GM18499 (cell line): ENCODE data around the gene TMEM128.

Source experiments
- ATAC-seq: cut with Tn5 transposase; IDR thresholded peaks from one replicate; pipeline ENCODE4 v1.9.1; 2021; ENCODE audit warnings: moderate number of reproducible peaks; ENCODE audit not compliant: insufficient read depth, unreplicated experiment

The TMEM128 gene, protein sequence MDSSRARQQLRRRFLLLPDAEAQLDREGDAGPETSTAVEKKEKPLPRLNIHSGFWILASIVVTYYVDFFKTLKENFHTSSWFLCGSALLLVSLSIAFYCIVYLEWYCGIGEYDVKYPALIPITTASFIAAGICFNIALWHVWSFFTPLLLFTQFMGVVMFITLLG

DNA sequence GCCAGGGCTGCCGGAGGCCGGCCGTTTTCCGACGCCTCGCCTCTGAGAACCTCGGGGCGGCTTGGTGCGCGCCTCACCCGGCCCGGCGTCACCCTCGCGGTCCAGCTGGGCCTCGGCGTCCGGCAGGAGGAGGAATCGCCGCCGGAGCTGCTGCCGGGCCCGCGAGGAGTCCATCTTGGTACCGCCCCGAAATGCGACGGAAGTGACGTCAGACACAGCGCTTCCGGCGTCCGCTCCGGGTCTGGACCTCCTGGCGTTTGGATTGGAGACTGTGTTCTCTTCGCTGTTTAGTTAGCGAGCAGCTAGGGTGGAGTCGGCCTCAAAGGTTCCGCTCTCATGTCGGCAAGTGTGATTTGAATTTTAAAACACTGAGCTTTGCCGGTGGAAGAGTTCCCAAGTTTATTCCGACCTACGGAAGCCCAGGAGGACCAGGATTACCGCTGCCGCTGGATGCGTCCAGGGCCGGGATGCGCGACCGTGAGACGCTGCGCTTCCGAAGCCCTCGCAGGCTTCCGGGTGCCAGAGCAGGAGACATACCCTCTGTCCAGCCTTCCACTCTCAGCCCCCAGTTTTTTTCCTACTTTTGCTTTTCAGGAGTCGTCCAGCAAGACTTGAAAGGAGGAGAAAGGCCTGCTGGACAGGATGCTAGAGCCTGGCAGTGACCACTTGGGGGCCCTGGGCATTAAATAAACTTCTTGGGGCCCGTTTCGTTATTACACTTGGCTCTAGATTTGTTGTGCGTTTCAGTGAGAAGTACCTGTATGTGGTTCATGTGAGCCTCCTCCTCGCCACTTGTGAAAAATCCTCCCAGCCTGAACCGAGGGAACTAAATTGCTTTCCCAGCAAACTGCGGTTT lies at the start of gene TMEM128:
TMEM128 (minus strand) TSS at position 195 of the 856 bp plus-strand sequence; CDS start at position 174, 21 bp downstream.
- peak; percentile 78 for ATAC-seq

GRCh38 chr4:4296283-4296846 lies 48.3 kb upstream of the TMEM128 start:
- no peak for ATAC-seq

- ATAC-seq: no peak
These were observed 45.3 kb upstream of the TMEM128 start for GRCh38 chr4:4293279-4293678.

- peak; percentile 75 for ATAC-seq
These were observed 42.2 kb upstream of the TMEM128 start, which contains the start of the genes LYAR and ZBTB49 for GRCh38 chr4:4289941-4290850. Gene LYAR (minus strand): TSS chr4:4290154. CDS start chr4:4283742, 6,412 bp downstream. Gene ZBTB49 (plus strand): TSS chr4:4290251. CDS start chr4:4299946, 9,695 bp downstream.

- ATAC-seq: peak; percentile 11
These were observed 41.5 kb upstream of the TMEM128 start for GRCh38 chr4:4289597-4289940.

GRCh38 chr4:4289055-4289454 lies 41.0 kb upstream of the TMEM128 start:
- no peak for ATAC-seq

DNA sequence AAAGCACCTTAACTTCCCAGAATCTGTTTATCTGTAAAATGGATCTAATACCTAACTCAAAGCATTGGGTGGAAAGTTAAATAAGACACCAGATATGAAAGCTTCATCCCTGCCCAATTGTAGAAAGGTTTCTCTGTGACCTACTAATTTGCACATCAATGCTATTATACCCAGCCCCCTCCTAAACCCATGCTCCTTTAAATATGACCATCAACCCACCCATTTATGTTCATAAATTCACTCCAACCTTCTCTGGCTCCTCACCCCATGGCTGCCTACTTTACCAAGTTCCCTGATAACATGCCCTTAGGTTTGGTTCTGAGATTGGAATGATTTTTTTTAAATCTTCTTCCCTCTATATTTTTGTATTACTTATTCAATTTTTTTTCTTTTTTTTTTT lies 40.1 kb upstream of the TMEM128 start:
- ATAC-seq: no peak

DNA sequence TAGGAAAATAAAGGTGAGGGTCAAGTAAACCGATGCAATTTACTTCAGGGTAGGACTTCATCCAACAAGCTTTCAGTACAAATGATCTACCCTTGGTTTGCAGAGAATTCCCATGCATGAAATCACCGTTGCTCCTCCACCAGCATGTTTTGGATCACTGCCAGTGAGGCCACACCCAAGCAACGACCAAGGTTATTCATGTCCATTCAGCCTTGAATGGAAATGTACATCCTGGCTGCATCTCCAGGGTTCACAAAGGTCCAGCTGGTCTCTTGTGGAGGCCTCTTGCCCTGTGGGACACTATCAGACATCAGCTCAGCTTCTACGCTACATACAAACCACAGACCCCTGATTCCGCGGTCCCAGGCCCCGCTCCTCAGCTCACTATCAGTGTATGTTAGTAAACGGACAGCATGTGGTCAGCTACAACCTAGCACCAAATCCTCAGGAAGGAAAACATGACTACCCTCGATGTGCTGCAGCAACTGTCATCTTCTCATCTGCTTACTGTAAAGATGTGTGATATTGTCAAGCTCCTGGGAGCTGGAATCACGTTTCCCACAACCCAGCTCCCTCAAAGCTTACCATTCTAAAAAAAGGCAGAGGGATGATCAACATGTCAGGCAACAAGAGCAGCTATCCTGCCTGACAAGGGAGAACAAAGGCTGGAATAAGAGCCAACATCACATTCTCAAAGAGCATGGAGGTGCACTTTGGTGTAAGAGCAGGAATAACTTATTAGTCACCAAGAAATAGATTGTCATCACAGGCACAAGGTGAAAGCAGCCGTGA lies 37.0 kb upstream of the TMEM128 start:
- ATAC-seq: no peak

GRCh38 chr4:4281787-4282186 lies 33.8 kb upstream of the TMEM128 start:
- no peak for ATAC-seq

DNA sequence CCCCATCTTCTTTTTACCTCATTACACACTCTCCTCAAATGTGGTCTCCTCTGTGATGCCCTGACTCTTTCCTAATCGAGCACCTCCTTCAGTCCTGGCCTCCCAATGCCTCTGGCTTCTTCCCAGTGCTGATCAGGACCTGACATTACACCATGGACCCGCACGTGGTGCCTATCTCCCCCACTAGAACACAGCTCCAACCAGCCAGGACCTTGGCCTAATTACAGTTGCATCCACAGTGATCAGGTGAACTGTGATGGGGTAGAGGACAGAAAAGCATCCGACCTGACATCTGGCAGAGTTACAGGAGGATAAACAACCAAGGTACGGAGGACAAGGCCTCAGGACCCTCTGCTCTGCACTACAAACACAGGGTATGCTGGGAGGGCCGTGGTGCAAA lies 29.5 kb upstream of the TMEM128 start:
- ATAC-seq: no peak

DNA sequence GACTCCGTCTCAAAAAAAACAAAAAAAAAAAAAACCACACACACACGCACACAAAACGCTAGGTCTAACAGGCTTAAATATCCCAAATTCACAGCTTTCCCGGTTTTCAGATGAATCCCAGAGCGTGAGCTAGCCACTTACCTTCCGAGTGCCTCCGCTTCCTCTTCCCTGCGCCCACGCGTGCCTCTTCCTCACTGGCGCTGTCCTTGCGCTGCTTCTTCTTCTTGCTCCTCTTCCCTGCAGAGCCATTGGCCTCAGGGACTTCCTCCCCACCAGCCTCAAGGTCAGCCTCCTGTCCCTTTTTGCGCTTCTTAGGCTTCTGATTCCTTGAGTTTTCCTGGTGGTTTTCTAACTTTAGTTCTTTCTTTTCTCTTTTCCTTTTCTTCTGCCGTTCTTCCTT lies 26.2 kb upstream of the TMEM128 start:
- no peak for ATAC-seq

DNA sequence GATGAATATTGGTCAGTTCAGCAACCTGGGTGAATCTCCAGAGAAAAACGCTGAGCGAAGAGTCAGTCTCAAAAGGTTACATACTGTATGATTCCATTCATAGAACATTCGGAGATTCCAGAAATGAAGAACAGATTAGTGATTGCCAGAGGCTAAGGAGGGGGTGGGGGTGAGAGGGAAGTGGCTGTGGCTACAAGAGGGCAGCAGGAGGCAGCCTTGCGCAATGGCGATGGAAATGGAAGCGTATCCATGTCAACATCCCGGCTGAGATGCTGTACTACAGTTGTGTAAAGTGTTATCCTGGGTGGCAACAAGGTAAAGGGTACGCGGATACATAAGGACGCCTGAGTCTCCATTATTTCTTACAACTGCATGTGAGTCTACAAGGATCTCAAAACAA lies 23.9 kb upstream of the TMEM128 start:
- ATAC-seq: no peak

GRCh38 chr4:4270529-4270928 lies 22.5 kb upstream of the TMEM128 start:
- ATAC-seq: no peak

DNA sequence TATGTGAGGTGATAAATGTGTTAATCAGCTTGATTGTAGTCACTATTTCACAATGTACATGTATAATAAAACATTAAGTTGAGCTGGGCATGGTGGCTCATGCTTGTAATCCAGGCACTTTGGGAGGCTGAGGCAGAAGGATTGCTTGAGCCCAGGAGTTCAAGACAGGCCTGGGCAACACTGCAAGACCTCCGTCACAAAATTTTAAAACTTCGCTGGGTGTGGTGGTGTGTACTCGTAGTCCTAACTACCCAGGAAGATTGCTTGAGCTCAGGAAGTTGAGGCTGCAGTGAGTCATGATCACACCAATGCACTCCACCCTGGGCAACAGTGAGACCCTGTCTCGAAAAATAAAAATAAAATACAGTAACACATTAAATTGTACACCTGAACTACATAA lies 21.8 kb upstream of the TMEM128 start:
- ATAC-seq: no peak

GRCh38 chr4:4269331-4269731 lies 21.3 kb upstream of the TMEM128 start:
- ATAC-seq: no peak

GRCh38 chr4:4268776-4269175 lies 20.8 kb upstream of the TMEM128 start:
- ATAC-seq: no peak

GRCh38 chr4:4267981-4268380 lies 20.0 kb upstream of the TMEM128 start:
- no peak for ATAC-seq

DNA sequence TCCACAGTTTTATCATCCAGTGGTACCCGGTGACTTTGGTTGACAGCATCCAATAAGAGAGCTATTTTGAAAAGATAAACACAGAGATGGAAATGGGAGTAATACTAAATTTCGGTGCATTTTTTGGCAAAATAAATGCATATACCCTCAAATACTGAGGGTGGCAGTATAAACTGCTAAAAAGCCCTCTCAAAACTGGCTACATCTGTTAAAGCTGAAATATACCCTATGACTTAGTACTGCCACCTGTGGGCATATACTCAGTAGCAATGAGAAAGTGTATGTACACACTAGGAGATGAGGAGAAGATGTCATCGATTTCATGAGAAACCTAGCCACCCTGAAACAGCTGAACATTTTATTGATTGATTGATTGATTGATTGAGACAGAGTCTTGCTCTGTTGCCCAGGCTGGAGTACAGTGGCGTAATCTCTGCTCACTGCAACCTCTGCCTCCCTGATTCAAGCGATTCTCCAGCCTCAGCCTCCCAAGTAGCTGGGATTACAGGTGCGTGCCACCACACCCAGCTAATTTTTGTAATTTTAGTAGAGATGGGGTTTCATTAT lies 12.2 kb upstream of the TMEM128 start:
- ATAC-seq: peak; percentile 63

GRCh38 chr4:4259484-4260100 lies 11.6 kb upstream of the TMEM128 start:
- ATAC-seq: no peak
